Anterior cingulate cortex (tissue), 58 donors: ENCODE results near the gene CAMTA1.
A peak's percentile ranks its signal among the peaks of the same experiment; 100 is the strongest.
"Not testable (repeated sequence)": the region's sequence is repeated elsewhere in the genome, so short reads cannot be mapped to it uniquely, and the experiment has no call there.

Source experiments
- DNase-seq, 58 donors: peaks; one replicate each; lab custom pipeline; 2025; lab: John Stamatoyannopoulos, UW

CAMTA1 gene

GRCh38 chr1:7767176-7767575 lies 981.9 kb downstream of the CAMTA1 start:
- no peak for DNase-seq

- no peak for DNase-seq
Measured at GRCh38 chr1:7768583-7768982, 983.3 kb downstream of the CAMTA1 start.

GRCh38 chr1:7769673-7770412 lies 984.6 kb downstream of the CAMTA1 start:
- no peak for DNase-seq

- DNase-seq = peak in 1 of 58 donors; percentile 60
Measured at GRCh38 chr1:7770669-7770996, 985.4 kb downstream of the CAMTA1 start.

GRCh38 chr1:7770997-7771822 lies 986.0 kb downstream of the CAMTA1 start, which contains the start of gene VAMP3:
Gene VAMP3, plus strand, starts transcription at chr1:7771296. Its CDS starts 88 bp downstream, at chr1:7771384.
- DNase-seq = peak in 57 of 58 donors; percentile 22 to 91 (median 83)

- no peak for DNase-seq
Measured at GRCh38 chr1:7771823-7772299, 986.6 kb downstream of the CAMTA1 start.

GRCh38 chr1:7777591-7777990 lies 992.3 kb downstream of the CAMTA1 start:
- no peak for DNase-seq

- DNase-seq = no peak
Measured at GRCh38 chr1:7778133-7778628, 992.9 kb downstream of the CAMTA1 start.

GRCh38 chr1:7780976-7781375 lies 995.7 kb downstream of the CAMTA1 start:
- DNase-seq = no peak

GRCh38 chr1:7781501-7781900 lies 996.2 kb downstream of the CAMTA1 start:
- no peak for DNase-seq

- no peak for DNase-seq
Measured at GRCh38 chr1:7781923-7782495, 996.8 kb downstream of the CAMTA1 start.

GRCh38 chr1:7783178-7783711 lies 998.0 kb downstream of the CAMTA1 start:
- DNase-seq = peak in 46 of 58 donors; percentile 39 to 88 (median 74)

- peak; percentile 54 to 99 (median 97) for DNase-seq
Measured at GRCh38 chr1:7783826-7784491, 998.7 kb downstream of the CAMTA1 start, which contains the start of gene PER3. Gene PER3, plus strand, starts transcription at chr1:7784291. Its CDS starts 587 bp downstream, at chr1:7784878.

GRCh38 chr1:7784492-7785071 lies 999.3 kb downstream of the CAMTA1 start:
- DNase-seq = peak in 10 of 58 donors; percentile 22 to 67 (median 47)

- no peak for DNase-seq
Measured at GRCh38 chr1:7785108-7785507, 999.9 kb downstream of the CAMTA1 start.

- no peak for DNase-seq
Measured at GRCh38 chr1:7786795-7787194, 1001.5 kb downstream of the CAMTA1 start.

- DNase-seq = no peak
Measured at GRCh38 chr1:7789828-7790227, 1004.6 kb downstream of the CAMTA1 start.

- DNase-seq = not testable (repeated sequence)
Measured at GRCh38 chr1:7791027-7791426, 1005.8 kb downstream of the CAMTA1 start.

GRCh38 chr1:7795406-7795805 lies 1010.2 kb downstream of the CAMTA1 start:
- no peak for DNase-seq

- no peak for DNase-seq
Measured at GRCh38 chr1:7805460-7805859, 1020.2 kb downstream of the CAMTA1 start.
